ENCODE data around the gene PHTF1. TPM values are rescaled to one million over a fixed set of nuclear protein-coding genes. Genes with fewer than 3 reads are reported as not detected.

Gene PHTF1
- total RNA-seq (ENCODE audit: low replicate concordance) = 16.4 and 26.1 TPM in 2 replicates

GRCh38 chr1:113759333-113760101 is at the start of gene PHTF1:
TSS of gene PHTF1 (minus strand) at chr1:113759486. CDS start at chr1:113758703, 783 bp downstream.

Other genes starting within 250 kb of the PHTF1 start
- gene RSBN1, start 53.0 kb upstream of the PHTF1 start, total RNA-seq (ENCODE audit: low replicate concordance) = 6.0 and 23.6 TPM in 2 replicates
- 0.08 and 1.9 TPM in 2 replicates for gene PTPN22, start 112.2 kb upstream of the PHTF1 start, total RNA-seq (ENCODE audit: low replicate concordance)
- gene BCL2L15, start 128.1 kb upstream of the PHTF1 start, total RNA-seq (ENCODE audit: low replicate concordance) = 0.08 TPM in 1 of 2 replicates, not detected in the other
- gene AP4B1, start 145.3 kb upstream of the PHTF1 start, total RNA-seq (ENCODE audit: low replicate concordance) = 12.9 and 22.3 TPM in 2 replicates
- 0.82 and 1.4 TPM in 2 replicates for gene DCLRE1B, start 145.8 kb upstream of the PHTF1 start, total RNA-seq (ENCODE audit: low replicate concordance)
- 17.4 and 17.7 TPM in 2 replicates for gene HIPK1, start 169.8 kb upstream of the PHTF1 start, total RNA-seq (ENCODE audit: low replicate concordance)
- gene OLFML3, start 220.0 kb upstream of the PHTF1 start, total RNA-seq (ENCODE audit: low replicate concordance) = 22.5 and 80.3 TPM in 2 replicates

All from smooth muscle cell of the coronary artery (primary cell).